Measurements from ENCODE around the gene KLF7. TPM values are rescaled to one million over a fixed set of nuclear protein-coding genes. Genes with fewer than 3 reads are reported as not detected.

The KLF7 gene
- total RNA-seq, 1 experiment from 2014 or later: 2.6 TPM

DNA sequence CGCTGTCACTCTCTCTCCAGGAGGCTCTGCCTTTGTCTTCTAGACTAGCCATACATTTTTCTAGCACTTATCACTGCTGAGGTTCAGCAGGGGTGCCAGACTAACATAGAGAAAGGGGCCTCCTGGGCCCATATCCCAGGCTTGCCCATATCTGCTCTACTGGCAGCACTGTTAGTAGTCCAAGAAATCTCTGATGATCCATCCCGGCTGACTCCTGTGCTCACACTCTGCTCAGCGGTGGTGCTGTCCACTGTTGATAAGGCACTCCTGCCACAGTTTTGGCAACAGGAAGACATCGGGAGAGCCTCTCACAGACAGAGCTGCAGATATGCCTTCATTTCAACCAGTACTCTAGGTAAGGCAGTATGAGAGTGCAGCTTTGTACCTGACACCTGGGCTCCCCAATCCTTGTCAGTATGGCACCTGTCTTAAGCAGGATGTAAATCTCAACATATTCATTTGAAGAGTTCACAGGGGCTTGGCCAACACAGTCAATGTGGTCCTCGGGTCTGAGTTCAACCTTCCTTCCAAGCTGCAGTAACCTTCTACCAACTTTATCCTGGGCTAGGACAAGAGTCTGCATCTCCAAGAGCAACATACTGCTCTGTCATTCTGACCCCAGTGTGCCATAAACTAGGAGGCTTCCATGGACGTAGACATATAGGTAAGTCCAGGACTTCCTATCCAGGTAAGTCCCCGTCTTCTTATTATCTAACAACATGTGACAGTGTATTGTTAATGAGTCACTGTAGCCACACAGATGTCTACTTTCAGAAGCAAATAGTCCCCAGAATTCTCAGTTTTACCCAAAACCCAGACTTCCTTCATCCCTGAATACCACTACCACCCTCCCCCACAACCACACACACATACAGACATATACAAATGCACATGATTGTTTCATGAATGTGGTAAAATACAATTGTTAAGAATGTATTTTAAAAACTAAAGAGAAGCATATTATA lies 16.2 kb downstream of the KLF7 start:
- no peak for DNase-seq (ENCODE audit: low spot score)

DNA sequence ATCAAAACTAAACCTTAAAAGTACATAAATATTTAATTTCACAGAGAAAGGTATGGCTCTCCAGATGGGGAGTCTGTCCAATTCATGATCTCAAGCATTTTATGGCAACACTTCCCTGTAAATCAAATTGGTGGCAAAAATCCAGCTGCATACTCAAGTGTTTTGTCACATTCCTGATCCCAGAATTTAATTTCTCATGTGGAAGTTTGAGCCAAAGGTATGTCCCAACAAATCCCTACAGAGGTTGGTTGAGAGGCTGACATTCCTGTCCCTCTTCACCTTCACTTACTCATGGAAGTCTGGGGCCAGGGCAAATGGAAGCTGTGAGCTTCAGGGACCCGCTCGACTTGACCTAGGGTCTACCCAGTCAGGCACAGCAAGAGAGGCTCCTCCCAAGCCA lies 17.7 kb downstream of the KLF7 start:
- DNase-seq (ENCODE audit: low spot score): no peak

DNA sequence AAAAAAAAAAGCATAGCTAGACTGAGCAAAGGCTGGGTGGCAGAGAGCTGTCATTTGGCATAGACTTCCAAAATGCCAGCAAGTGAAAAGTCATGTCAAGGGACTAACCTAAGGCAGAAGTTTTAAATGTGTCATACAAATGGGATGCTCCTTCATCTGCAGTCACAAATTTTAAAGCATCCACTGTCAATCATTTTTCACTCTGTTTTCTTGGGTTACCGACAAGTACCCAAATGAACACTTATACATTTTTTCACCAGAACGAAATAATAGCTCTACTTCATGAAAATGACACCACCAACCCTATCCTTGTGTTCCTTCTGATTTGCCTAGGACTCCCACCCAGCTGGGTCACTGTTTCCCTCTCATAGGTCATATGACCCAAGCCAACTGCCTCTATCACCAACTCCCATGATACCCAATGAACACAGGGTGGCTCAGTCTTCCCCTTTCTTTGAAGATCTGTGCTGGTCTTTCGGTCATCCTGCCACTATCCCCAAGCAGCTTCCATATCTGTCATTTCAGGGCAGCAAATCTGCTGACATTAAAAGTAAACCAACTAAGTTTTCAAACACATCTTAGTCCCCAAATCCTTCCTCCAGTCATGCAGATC lies 21.5 kb downstream of the KLF7 start:
- no peak for DNase-seq (ENCODE audit: low spot score)

DNA sequence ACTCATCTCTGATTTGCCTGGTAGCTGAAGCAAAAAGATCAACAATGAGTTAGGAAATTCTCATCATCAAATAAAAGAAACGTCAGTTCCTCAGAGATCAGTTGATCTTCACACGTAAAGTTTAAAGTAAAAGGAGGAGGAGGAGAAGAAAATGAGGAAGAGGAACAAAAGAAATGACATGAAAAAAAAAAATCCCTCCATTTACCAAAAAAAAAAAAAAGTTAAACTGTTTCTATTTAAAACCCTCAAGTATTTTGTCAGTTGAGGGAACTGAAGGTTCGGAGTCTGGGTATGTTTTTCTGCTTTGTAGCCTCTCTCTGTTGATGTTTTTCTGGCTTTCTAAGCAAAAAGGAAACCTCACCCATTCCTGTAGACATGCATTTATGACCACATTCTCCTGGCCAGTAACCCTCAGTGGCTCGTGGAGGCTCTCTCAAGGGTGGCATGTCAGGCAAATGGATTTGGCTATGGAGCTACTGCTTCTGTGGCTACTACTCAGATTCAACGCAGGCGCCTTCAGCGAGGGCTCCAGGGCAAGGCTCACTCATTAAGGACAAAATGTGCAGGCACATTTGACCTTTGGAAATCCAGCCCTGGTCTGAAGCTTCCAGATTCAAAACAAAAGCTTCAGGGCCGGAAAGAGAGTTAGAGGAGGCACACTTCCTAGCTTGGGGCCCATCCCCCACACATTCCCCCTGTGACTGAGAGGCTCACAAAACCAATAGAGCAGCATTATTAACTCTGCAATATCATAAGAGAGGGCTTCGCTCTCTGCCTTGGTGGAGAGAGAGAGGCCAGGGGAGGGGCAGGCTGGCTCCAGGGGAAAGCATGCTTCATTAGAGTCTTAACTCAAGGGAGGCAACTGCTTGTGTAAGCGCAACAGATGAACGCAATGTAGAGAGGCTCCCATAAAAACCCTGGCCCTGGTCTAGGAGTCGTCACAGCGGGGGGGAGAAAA lies 22.3 kb downstream of the KLF7 start:
- DNase-seq (ENCODE audit: low spot score): no peak

DNA sequence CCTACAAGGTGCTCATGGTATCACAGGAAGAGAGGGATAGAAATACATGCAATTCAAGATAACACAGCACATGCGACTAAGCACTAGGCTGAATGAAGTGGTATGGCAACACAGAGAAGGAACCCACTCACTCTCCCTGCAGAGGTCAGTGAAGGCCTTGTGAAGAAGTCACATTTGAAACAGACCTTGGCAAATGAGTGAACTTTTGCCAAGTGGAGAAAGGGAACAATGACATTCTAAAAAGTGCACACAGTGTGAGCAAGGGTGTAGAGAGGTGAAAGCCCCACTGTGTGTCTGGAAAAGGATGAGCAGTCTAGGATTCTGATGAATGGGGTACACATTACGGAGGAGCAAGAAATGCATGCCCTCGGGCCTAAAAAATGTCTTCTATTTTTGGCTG lies 23.3 kb downstream of the KLF7 start:
- DNase-seq (ENCODE audit: low spot score): no peak

DNA sequence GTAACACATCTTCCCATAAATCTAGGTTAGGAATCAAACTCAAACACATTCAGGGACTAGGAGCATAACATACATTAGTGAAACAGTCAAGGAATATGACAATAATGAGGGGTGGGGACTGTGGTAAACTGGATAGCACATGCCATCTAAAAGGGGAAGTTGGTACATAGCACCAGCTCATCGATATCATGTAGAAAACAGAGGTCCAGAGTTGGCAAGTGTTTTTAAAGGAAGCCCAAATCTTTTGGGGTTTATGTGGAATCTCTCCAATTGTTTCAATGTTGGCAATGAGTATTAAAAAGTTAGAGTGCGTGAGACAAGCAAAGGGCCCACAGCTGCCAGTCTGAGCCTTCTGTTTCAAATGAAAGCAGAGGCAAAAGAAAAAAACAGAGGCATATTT lies 24.4 kb downstream of the KLF7 start:
- no peak for DNase-seq (ENCODE audit: low spot score)

DNA sequence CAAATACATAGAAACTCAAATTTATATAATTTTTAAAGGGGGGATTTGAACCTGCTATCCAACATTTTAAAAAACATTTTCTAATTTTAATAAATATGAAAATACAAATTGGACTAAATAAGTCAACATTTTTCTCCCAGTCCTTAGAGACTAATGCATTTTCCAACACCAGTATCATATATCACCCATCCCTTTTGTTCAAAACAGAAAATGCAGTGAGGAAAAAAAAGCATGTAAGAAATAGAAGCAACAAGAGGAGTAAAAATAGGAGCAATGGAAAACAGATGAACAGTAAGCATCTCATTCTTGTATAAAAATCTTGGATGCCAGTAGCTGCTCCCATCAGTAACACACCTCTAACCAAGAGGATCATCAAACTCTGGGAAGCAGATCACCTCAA lies 25.5 kb downstream of the KLF7 start:
- no peak for DNase-seq (ENCODE audit: low spot score)

DNA sequence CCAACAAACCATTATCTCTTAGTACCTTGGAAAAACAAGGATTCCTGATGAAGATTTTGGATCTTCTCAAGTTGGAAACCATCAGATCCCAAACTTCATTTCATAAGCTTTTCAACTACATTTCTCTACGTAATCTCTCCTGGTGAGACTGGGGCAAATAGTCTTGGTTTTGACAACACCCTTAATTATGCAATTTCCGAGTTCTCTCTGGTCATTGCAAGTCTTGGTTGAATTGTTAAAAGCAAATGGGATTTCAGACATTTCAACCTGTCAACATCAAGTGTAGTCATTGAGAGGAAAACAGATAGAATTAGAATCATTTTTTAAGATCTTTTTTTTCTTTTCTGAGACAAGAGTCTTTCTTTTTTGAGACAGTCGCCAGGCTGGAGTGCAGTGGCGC lies 26.2 kb downstream of the KLF7 start:
- DNase-seq (ENCODE audit: low spot score): no peak

DNA sequence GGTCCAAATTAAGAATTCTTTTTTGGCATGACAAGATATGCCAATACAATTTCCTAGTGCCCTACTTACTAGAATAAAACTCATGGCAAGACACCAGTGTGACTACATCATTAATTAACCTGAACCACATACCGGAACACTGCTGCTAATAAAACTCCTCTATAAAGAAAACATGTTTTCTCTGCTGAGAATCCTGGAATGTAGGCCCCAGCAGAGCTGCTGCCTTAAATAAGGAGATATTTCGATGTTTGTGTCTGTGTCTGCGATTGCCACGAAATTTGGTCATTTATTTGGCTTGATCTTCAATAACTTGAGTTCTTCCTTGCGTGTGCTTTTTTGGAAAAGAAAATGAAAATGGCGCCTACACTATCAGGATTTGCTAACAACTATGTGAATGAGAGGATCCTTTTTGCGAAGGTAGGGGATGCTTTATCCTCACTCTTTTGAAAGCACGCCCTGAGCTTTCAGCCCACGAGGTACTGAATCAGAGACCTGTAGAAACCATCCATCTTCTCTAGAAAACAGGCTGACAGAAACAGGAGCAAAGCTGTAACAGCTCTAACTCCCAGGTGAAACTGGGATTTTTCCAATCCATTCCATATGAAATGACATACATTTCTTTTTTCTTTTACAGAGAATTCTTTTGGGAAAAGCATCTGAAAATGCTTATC lies 27.0 kb downstream of the KLF7 start:
- DNase-seq (ENCODE audit: low spot score): no peak

DNA sequence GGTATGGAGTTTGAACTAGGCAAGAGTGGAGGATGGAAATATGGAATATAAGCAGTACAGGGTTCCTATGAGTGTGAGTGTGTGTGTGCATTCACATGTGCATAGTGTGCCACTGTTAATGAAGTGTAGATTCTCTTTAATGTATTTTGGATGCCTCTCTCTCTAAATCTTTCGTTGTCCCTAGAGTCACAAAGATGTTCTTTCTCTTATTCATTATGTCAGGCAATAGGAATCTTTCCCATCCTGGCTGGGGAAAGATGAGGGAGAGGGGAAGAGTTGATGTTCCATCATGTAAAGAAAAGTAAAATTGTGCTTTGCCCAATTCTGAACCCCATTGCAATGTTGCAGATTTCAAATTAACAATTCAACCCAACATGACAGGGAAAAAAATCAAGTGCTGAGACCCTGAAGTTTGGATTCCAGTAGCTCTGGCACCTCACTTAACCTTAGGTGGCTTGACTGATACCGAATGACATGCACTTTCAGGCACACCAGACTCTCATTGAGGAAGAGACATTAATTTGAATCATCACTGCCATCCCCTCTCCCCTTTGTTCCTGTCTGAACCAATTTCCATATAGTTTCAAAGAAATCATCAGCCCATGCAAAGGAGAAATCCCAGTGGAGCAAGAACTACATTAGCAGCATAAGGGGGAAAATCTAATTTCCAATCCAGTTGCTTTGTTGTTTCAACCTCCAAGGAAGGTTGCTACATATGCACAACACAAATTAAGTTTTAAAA lies 28.0 kb downstream of the KLF7 start:
- DNase-seq (ENCODE audit: low spot score): no peak

DNA sequence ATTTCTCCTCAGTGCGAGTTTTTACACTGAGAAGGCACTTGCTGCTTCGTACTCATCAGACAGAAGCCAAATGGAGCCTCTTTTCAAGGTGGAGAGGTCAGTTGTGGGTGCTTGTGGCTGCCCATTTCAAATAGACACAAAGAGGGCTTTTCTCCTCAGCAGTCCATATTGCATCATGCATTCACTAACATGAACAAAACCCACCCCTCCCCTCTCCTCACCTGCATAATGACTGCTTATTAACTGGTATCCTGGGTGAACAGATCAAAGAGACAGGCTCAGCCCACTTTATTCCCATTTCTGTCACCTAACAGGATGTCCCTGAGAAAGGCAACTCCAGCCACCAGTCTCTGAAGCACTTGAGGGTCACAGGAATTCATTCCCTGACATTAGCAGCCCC lies 28.9 kb downstream of the KLF7 start:
- no peak for DNase-seq (ENCODE audit: low spot score)

DNA sequence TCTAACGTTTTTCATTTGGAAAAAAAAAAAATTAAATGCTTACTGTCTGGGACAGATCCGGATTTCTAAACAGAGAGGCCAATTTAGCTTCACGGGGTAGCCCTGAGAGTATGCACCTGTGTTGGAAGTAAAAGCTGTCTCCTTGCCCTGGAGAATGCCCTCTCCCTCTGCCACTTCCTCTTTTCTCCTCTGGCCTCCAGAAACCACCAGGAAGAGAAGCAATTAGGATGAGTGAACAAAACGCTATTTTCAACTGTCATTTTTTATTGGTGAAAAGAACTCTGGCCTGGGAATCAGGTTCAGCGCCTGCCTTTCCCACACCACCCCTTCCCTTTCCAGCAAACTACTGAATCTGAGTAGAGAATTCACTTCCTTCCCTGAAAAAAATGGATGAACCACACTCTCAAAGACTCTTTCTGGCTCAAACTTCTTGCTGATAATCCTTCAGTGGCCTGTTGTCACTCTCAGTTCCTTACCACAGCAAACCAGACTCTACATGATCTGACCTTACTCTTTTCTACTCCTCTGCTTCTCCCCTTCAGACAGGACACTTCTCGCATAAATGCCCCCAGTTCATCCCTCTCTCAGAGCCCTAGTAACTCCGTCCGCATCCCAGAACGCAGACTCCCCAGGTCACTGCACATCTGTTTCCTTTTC lies 29.8 kb downstream of the KLF7 start:
- no peak for DNase-seq (ENCODE audit: low spot score)

DNA sequence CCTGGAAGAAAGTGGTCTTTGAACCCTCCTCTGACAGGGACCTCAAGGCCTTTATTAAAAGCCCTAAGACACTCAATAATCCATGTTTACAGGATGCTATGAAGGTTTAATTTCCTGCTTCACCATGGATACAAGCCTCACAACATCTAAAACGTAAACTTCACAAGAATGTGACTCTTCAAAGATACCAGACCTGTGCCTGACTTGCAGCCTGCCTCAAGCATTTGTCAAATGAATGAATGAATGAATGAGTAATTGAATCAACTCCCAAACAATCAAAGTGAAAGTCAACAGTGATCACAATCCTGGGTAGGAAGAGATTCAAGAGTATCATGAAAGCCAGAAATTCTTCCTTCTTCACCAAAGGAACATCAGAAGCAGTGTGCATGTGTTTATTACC lies 30.4 kb downstream of the KLF7 start:
- no peak for DNase-seq (ENCODE audit: low spot score)

DNA sequence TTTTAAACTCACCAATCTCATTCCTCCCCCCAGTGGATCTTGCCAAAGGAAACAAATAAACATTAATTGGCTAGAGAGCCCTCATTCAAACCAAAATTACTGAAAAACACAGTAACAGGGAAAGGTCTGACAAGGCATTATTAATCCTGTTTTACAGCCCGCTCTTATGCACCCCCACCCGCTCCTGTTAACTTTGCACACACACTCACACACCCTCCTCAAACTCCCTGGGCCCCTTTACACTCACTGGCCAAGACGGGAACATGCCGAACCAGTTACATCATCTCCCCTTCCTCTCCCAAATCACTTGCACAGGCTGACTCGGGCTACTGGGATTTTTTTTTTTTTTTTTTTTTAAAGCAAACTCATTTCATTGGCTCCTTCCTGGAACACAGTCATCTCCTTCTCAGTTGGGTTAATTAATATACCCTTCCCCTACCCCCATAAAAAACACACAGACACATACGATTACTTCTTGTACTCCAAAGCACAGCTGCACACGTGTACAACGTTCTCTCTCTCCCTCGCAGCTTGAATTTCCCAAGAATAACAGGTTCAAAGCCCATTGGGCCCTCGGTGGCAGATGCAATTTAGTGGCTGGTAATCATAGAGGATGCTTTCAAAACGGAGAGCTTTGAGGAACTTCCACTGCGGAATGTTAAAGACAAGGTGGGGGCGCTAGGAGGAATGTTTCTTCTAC lies 31.8 kb downstream of the KLF7 start:
- peak; percentile 55 for DNase-seq (ENCODE audit: low spot score)

DNA sequence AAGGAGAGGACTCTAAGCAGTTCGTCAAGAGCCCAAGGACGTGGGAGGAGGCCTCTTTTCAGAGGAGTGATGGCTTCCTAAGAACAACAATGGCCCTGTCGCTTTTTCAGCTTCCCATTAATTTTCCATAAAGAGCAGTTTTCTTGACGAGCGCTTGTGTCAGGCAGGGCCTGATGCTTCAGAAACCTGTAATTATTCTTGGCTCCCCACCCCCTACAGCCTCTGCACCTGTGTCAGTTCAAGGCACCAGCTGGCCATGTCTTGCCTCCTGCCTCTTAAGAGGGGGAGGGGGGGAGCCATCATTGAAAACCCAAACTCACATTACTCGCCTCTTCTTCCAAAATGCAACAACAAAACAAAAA lies 32.3 kb downstream of the KLF7 start:
- no peak for DNase-seq (ENCODE audit: low spot score)

DNA sequence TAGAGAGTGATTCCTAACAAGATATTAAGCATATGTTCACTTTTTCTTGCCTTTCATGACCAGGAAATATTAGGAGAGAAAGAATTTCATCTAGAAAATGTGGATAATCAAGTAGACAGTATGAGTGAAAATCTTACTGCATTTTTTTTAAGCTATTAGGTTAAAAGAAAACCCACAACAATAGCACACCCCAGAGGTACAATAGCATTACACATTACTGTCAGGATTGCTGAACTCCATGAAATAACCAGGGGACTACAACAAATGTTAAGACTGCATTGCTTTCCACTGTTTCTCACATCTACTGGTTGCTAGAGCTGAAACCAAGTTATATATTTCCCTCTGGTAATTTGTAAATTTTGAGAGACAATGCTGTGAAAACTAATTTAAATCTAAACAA lies 33.7 kb downstream of the KLF7 start:
- no peak for DNase-seq (ENCODE audit: low spot score)

DNA sequence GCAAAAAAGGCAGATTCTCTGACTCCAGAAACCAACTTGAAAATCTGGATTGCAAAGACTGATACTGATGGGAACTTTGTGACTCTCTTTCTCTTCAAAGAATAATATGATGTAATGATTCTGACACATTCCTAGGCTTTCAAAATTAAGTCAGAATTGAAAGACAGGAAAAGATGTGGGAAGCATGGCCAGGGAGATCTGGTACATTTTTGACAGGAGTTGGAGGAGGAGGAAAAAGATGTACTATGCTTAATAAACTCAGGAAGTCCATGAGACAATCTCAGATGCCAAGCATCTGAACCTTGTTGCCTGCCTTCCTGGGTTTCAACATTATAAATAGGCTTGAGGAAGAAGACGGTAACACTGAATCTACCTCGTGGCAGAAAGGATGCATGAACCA lies 34.2 kb downstream of the KLF7 start:
- no peak for DNase-seq (ENCODE audit: low spot score)

DNA sequence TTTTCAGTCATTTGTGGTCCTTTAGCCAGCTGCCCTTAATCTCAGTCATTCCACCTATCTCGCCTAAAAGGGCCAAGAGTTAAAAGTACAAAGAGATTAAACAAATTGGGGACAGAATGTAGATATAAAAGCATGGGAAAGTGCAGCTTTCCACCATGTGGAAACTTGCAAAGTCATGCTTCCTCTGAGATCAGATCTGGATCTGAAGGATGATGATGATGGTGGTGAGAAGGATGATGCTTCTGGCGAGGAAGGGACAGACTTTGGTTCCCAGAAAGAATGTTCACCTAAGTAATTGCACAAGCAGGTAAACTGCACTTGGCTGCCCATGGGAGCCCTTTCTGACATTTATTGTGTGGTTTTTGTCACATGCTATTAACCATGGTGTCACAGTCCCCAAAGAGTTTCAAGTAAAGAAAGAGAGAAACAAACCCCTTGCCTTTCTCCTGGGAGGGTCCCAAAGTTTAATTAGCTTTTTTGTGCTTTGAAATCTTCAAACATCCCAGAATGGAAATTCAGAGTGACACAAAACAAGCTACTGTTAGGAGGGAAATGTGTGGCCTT lies 34.7 kb downstream of the KLF7 start:
- no peak for DNase-seq (ENCODE audit: low spot score)

DNA sequence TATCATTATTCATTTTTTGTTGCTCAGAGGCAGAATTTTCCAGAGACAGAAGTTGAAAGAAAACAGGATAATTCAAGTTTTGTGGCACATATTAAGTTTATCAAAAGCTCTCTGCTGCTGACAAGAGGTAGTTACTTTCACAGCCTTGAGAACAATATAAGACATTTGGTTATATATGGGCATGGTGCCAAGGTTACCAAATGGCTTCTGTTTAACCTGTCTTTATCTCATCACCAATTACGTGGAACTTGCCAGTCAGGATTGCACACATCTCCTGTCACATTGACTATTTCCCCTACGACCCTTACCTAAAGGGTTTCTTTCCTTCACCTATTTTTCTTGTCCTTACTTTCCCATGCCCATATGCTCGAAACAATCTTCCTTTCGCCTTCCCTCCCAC lies 35.9 kb downstream of the KLF7 start:
- no peak for DNase-seq (ENCODE audit: low spot score)

DNA sequence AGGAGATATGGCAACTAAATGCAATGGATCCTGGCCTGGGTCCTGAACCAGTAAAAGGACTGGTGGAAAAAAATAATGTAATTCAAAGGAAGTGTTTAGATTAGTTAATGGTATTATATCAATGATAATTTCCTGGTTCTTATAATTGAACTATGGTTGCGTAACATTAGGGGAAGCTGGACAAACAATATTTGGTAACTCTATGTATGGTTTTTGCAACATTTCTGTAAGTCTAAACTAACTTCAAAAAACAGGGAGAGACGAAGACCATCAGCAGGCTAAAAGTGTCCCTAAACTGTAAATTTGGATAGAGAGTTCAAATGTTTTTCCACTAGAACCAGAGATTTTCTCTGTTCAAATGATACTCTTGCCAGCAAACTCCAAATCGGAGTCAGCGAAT lies 36.9 kb downstream of the KLF7 start:
- DNase-seq (ENCODE audit: low spot score): no peak

All from H4 (cell line).